GM23338 (cell line): Measurements from ENCODE around the gene NOX5. TPM values are rescaled to one million over a fixed set of nuclear protein-coding genes. Genes with fewer than 3 reads are reported as not detected.

Source experiments
- ATAC-seq: fragments of 200-7000 bp; cut with Tn5 transposase; 3 replicates; pipeline ENCODE4 v1.9.1; 2020
- DNase-seq: peaks from one replicate; pipeline ENCODE4 v3.0.0-alpha.2; 2015; ENCODE audit warnings: low spot score
- H2AFZ ChIP-seq: fragments of 200-600 bp; sonication (generic); 2 replicates; pipeline ENCODE4 v1.8.0; 2016; ENCODE audit warnings: antibody characterized with exemption, mild to moderate bottlenecking, moderate library complexity
- H3F3A ChIP-seq: fragments of 200-600 bp; sonication (generic); replicated peaks from 2 replicates; pipeline ENCODE4 v1.8.0; 2017; ENCODE audit warnings: antibody characterized with exemption, mixed run types, low read depth
- H3K27ac ChIP-seq: fragments of 200-600 bp; sonication (generic); 2 replicates; pipeline ENCODE4 v1.6.1; 2016; ENCODE audit warnings: low read depth
- H3K27me3 ChIP-seq: fragments of 200-600 bp; sonication (generic); 2 replicates; pipeline ENCODE4 v1.8.0; 2016; ENCODE audit warnings: mild to moderate bottlenecking, mixed run types, moderate library complexity; ENCODE audit not compliant: insufficient read depth
- H3K36me3 ChIP-seq: fragments of 200-600 bp; sonication (generic); 2 replicates; pipeline ENCODE4 v1.8.0; 2016; ENCODE audit warnings: mild to moderate bottlenecking; ENCODE audit not compliant: insufficient read depth
- H3K4me1 ChIP-seq: fragments of 200-600 bp; sonication (generic); 2 replicates; pipeline ENCODE4 v1.8.0; 2016; ENCODE audit warnings: mild to moderate bottlenecking, moderate library complexity; ENCODE audit not compliant: insufficient read depth
- H3K4me2 ChIP-seq: fragments of 200-600 bp; sonication (generic); 2 replicates; pipeline ENCODE4 v1.7.1; 2017; ENCODE audit warnings: mixed run types
- H3K4me3 ChIP-seq: fragments of 200-600 bp; sonication (generic); 2 replicates; pipeline ENCODE4 v1.6.1; 2016; ENCODE audit warnings: mixed run types
- H3K79me2 ChIP-seq: fragments of 200-600 bp; sonication (generic); replicated peaks from 2 replicates; pipeline ENCODE4 v1.8.0; 2017; ENCODE audit warnings: mild to moderate bottlenecking; ENCODE audit not compliant: insufficient read depth
- H3K9me2 ChIP-seq: fragments of 200-600 bp; sonication (generic); 2 replicates; pipeline ENCODE4 v1.8.0; 2017; ENCODE audit not compliant: insufficient read depth
- H4K20me1 ChIP-seq: fragments of 200-600 bp; sonication (generic); replicated peaks from 2 replicates; pipeline ENCODE4 v1.8.0; 2017; ENCODE audit warnings: mild to moderate bottlenecking; ENCODE audit not compliant: insufficient read depth
- H3K27ac Mint-ChIP-seq: 2 replicates; pipeline ENCODE4 v1.8.0; 2020; ENCODE audit warnings: inconsistent platforms, mild to moderate bottlenecking, moderate library complexity, mixed read lengths
- H3K27me3 Mint-ChIP-seq: 3 replicates; pipeline ENCODE4 v1.8.0; 2022; ENCODE audit warnings: low read depth, mild to moderate bottlenecking, moderate library complexity, mixed read lengths, inconsistent platforms; ENCODE audit not compliant: insufficient read depth, poor library complexity
- H3K36me3 Mint-ChIP-seq: 3 replicates; pipeline ENCODE4 v1.8.0; 2021; ENCODE audit warnings: low read depth, mild to moderate bottlenecking, inconsistent platforms, moderate library complexity, mixed read lengths
- H3K4me1 Mint-ChIP-seq: 3 replicates; pipeline ENCODE4 v1.8.0; 2020; ENCODE audit warnings: mild to moderate bottlenecking, inconsistent platforms, mixed read lengths
- H3K4me3 Mint-ChIP-seq: 3 replicates; pipeline ENCODE4 v1.8.0; 2021; ENCODE audit warnings: moderate library complexity, mild to moderate bottlenecking, inconsistent platforms, mixed read lengths
- H3K9me3 Mint-ChIP-seq: 3 replicates; pipeline ENCODE4 v1.8.0; 2020; ENCODE audit warnings: moderate library complexity, mild to moderate bottlenecking, inconsistent platforms, mixed read lengths
- CREB1 ChIP-seq: fragments of 250-450 bp; sonication (Bioruptor Pico); IDR thresholded peaks from 2 replicates; pipeline ENCODE4 v1.5.0; 2020; ENCODE audit warnings: low read depth, mild to moderate bottlenecking, moderate library complexity
- ETS1 ChIP-seq: IDR thresholded peaks from 2 replicates; pipeline ENCODE4 v1.6.1; 2016; ENCODE audit warnings: antibody characterized with exemption
- EZH2 ChIP-seq: fragments of 200-600 bp; sonication (generic); IDR thresholded peaks from one replicate; pipeline ENCODE4 v1.8.0; 2017; ENCODE audit warnings: antibody characterized with exemption, mild to moderate bottlenecking, low read depth; ENCODE audit not compliant: unreplicated experiment
- EZH2phosphoT487 ChIP-seq: fragments of 200-600 bp; sonication (generic); IDR thresholded peaks from one replicate; pipeline ENCODE4 v1.8.1; 2018; ENCODE audit warnings: antibody characterized with exemption; ENCODE audit not compliant: unreplicated experiment
- JUNB ChIP-seq: IDR thresholded peaks from one replicate; pipeline ENCODE4 v1.6.1; 2016; ENCODE audit warnings: antibody characterized with exemption; ENCODE audit not compliant: unreplicated experiment
- NANOG ChIP-seq: IDR thresholded peaks from 2 replicates; pipeline ENCODE4 v1.6.1; 2016; ENCODE audit warnings: antibody characterized with exemption, borderline replicate concordance
- POLR2AphosphoS5 ChIP-seq: IDR thresholded peaks from 2 replicates; pipeline ENCODE4 v1.6.1; 2016; ENCODE audit warnings: antibody characterized with exemption, low read depth
- STAT1 ChIP-seq: IDR thresholded peaks from one replicate; pipeline ENCODE4 v1.6.1; 2016; ENCODE audit warnings: antibody characterized with exemption; ENCODE audit not compliant: unreplicated experiment
- ZNF114 ChIP-seq: fragments of 250-450 bp; sonication (Bioruptor Pico); IDR thresholded peaks from 2 replicates; pipeline ENCODE4 v1.5.0; 2020; ENCODE audit warnings: mild to moderate bottlenecking, moderate library complexity
- ZNF331 ChIP-seq: fragments of 250-450 bp; sonication (Bioruptor Pico); IDR thresholded peaks from 2 replicates; pipeline ENCODE4 v1.5.0; 2020; ENCODE audit warnings: low read depth, mild to moderate bottlenecking, moderate library complexity
- ZNF462 ChIP-seq: fragments of 250-450 bp; sonication (Bioruptor Pico); IDR thresholded peaks from 2 replicates; pipeline ENCODE4 v1.5.0; 2020; ENCODE audit warnings: mild to moderate bottlenecking, moderate library complexity
- polyA plus RNA-seq: library from polyadenylated mRNA; unstranded; fragments of >200 nt; fragmentation: Nextera tagmentation; extraction: Ambion mirVana; gene quantifications from 2 replicates; pipeline ENCODE4 v1.2.1, GENCODE V29; 2016
- total RNA-seq: library from RNA; depleted of rRNA; stranded (reverse); fragments of >200 nt; shearing (Covaris generic); gene quantifications from 2 replicates; pipeline ENCODE4 v1.2.3, GENCODE V29; 2014
- TF ChIP-seq, protein P1 (sequence below), 2 experiments: fragments of 200-600 bp in 1 of 2; sonication (generic) in 1 of 2; conservative IDR thresholded peaks; 2 replicates each; pipeline versions ENCODE4 v1.5.1 to v1.6.1; 2016 to 2017; ENCODE audit warnings: antibody characterized with exemption in 2 of 2, low read depth in 2 of 2, mild to moderate bottlenecking in 2 of 2, moderate library complexity in 1 of 2
- TF ChIP-seq, protein P2 (sequence below): IDR thresholded peaks from one replicate; pipeline ENCODE4 v1.6.1; 2018; ENCODE audit warnings: antibody characterized with exemption; ENCODE audit not compliant: unreplicated experiment

NOX5 gene
- total and polyA plus RNA-seq, 2 experiments from 2014 or later: 0.03 TPM; not detected in 1

- Mint-ChIP-seq H3K9me3 (peaks cover 10% of the 10 kb centered on the region), H3K36me3 (peaks cover 2% of the 10 kb centered on the region), H3K27me3 (peaks cover 2% of the 10 kb centered on the region), H3K27ac (no peak overlapping the region), H3K4me3 (no peak overlapping the region), H3K4me1 (peaks cover 7% of the 10 kb centered on the region)
- peaks cover 2% of the 10 kb centered on the region; the same call in 1 of the 2 replicates for H3K4me1 ChIP-seq
- H2AFZ ChIP-seq: no peak overlapping the region; the same call in 1 of the 2 replicates
- no peak overlapping the region for H3K27ac ChIP-seq
- H3F3A ChIP-seq: no peaks in the 10 kb centered on the region
- no peak overlapping the region for H3K4me3 ChIP-seq
- H3K36me3 ChIP-seq: peaks cover 2% of the 10 kb centered on the region
- no peaks in the 10 kb centered on the region for H3K27me3 ChIP-seq
- TF ChIP-seq JUNB: no peak
- TF ChIP-seq, protein P1, sequence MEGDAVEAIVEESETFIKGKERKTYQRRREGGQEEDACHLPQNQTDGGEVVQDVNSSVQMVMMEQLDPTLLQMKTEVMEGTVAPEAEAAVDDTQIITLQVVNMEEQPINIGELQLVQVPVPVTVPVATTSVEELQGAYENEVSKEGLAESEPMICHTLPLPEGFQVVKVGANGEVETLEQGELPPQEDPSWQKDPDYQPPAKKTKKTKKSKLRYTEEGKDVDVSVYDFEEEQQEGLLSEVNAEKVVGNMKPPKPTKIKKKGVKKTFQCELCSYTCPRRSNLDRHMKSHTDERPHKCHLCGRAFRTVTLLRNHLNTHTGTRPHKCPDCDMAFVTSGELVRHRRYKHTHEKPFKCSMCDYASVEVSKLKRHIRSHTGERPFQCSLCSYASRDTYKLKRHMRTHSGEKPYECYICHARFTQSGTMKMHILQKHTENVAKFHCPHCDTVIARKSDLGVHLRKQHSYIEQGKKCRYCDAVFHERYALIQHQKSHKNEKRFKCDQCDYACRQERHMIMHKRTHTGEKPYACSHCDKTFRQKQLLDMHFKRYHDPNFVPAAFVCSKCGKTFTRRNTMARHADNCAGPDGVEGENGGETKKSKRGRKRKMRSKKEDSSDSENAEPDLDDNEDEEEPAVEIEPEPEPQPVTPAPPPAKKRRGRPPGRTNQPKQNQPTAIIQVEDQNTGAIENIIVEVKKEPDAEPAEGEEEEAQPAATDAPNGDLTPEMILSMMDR (conservative IDR thresholded peaks at IDR 0.05; ENCODE audit: low read depth in 2 of 2): no peak
- TF ChIP-seq ZNF462 (CRISPR knock-in tag): no peak
- no peak for TF ChIP-seq CREB1 (CRISPR knock-in tag)
- TF ChIP-seq ZNF114: no peak
- no peak for TF ChIP-seq STAT1
- TF ChIP-seq EZH2phosphoT487: no peak
- TF ChIP-seq, protein P2, sequence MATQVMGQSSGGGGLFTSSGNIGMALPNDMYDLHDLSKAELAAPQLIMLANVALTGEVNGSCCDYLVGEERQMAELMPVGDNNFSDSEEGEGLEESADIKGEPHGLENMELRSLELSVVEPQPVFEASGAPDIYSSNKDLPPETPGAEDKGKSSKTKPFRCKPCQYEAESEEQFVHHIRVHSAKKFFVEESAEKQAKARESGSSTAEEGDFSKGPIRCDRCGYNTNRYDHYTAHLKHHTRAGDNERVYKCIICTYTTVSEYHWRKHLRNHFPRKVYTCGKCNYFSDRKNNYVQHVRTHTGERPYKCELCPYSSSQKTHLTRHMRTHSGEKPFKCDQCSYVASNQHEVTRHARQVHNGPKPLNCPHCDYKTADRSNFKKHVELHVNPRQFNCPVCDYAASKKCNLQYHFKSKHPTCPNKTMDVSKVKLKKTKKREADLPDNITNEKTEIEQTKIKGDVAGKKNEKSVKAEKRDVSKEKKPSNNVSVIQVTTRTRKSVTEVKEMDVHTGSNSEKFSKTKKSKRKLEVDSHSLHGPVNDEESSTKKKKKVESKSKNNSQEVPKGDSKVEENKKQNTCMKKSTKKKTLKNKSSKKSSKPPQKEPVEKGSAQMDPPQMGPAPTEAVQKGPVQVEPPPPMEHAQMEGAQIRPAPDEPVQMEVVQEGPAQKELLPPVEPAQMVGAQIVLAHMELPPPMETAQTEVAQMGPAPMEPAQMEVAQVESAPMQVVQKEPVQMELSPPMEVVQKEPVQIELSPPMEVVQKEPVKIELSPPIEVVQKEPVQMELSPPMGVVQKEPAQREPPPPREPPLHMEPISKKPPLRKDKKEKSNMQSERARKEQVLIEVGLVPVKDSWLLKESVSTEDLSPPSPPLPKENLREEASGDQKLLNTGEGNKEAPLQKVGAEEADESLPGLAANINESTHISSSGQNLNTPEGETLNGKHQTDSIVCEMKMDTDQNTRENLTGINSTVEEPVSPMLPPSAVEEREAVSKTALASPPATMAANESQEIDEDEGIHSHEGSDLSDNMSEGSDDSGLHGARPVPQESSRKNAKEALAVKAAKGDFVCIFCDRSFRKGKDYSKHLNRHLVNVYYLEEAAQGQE: no peak
- no peak for TF ChIP-seq ETS1
- no peak for TF ChIP-seq ZNF331
- TF ChIP-seq NANOG: no peak
- TF ChIP-seq EZH2: no peak
- TF ChIP-seq POLR2AphosphoS5: no peak
- no peak overlapping the region for H3K4me2 ChIP-seq
- no peaks in the 10 kb centered on the region for H3K9me2 ChIP-seq
- ATAC-seq (no peak), DNase-seq (no peak)
- H3K79me2 ChIP-seq: no peaks in the 10 kb centered on the region
- H4K20me1 ChIP-seq: no peaks in the 10 kb centered on the region
Measured at GRCh38 chr15:69012761-69013364, 1.6 kb upstream of the NOX5 start.
